ENCODE measurements around the gene ATP2B3. TPM values are rescaled to one million over a fixed set of nuclear protein-coding genes. Genes with fewer than 3 reads are reported as not detected.

Gene ATP2B3
- total and polyA plus RNA-seq, 9 of the 15 experiments (the other 6 are each of a cell fraction or from before 2014, with no cell fraction given): 0.04 TPM; not detected in 8

DNA sequence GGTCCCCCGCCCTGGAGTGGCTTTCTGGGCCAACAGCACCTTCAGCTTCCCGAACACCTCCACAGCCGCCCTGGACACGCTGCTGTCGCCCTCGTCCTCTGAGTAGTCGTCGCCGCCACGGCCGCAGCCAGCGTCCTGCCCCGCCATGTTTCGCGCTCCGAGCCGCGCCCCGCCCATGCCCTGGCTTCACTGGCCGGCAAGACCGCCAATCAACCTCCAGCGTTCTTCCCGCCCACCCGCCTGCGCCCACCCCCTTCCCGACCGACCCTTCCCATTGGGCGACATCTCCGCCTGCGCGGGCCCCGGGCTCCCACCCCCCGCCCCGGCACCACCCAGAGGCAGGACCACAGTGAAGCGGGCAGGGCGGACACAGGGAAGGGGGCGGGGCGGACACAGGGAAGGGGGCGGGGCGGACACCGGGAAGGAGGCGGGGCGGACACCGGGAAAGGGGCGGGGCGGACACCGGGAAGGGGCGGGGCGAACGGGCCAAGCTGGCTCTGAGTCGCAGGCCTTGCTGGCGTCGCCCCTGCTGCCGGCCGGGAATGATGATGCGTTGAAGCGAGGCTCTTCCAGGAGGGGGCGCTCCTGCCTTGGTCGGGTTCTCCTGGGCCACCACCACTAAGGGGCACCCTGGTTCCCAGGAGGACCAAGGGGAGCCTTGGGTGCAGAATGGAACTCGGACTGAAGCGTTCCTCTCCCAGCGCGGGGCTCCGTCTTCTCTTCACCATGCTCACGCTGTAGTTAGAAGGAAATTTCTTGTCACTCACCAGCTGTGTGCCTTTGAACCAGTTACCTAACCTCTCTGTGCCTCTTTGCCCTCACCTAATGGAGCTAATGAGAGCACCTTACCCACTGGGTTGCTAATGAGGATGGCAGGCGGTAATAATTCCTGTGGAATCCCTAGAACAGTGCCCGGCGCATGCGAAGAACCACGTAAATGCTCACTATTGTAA, 46.8 kb upstream of the ATP2B3 start, which contains the start of gene HAUS7 (continued):
- TF ChIP-seq ZNF146 (CRISPR knock-in tag; IDR thresholded peaks at IDR 0.05; ENCODE audit: unreplicated experiment): no peak
- no peak for TF ChIP-seq ILK (tag; IDR thresholded peaks at IDR 0.05; ENCODE audit: borderline replicate concordance, low read depth)
- TF ChIP-seq, protein P1, sequence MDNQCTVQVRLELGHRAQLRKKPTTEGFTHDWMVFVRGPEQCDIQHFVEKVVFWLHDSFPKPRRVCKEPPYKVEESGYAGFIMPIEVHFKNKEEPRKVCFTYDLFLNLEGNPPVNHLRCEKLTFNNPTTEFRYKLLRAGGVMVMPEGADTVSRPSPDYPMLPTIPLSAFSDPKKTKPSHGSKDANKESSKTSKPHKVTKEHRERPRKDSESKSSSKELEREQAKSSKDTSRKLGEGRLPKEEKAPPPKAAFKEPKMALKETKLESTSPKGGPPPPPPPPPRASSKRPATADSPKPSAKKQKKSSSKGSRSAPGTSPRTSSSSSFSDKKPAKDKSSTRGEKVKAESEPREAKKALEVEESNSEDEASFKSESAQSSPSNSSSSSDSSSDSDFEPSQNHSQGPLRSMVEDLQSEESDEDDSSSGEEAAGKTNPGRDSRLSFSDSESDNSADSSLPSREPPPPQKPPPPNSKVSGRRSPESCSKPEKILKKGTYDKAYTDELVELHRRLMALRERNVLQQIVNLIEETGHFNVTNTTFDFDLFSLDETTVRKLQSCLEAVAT (IDR thresholded peaks at IDR 0.05): peak in 1 of 2 experiments; percentile 87; a peak in 2 of 4 replicates
- TF ChIP-seq MTA1 (IDR thresholded peaks at IDR 0.05; ENCODE audit: borderline replicate concordance): peak; percentile 96
- TF ChIP-seq BHLHE40 (IDR thresholded peaks at IDR 0.05; ENCODE audit: low read length): 0 out of 2 replicates have a peak, but pooled peaks have one; percentile 9
- TF ChIP-seq NCOA2 (IDR thresholded peaks at IDR 0.05; ENCODE audit: partially characterized antibody in 2 of 2): no peak
- TF ChIP-seq RBM25 (IDR thresholded peaks at IDR 0.05; ENCODE audit: low read depth, low read length, severe bottlenecking): peak; percentile 91
- TF ChIP-seq, protein P2, sequence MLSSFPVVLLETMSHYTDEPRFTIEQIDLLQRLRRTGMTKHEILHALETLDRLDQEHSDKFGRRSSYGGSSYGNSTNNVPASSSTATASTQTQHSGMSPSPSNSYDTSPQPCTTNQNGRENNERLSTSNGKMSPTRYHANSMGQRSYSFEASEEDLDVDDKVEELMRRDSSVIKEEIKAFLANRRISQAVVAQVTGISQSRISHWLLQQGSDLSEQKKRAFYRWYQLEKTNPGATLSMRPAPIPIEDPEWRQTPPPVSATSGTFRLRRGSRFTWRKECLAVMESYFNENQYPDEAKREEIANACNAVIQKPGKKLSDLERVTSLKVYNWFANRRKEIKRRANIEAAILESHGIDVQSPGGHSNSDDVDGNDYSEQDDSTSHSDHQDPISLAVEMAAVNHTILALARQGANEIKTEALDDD (IDR thresholded peaks at IDR 0.05): no peak
- TF ChIP-seq HMGXB4 (CRISPR knock-in tag; IDR thresholded peaks at IDR 0.05): peak; percentile 26; the same call in 1 of the 2 replicates
- TF ChIP-seq SMARCC2 (IDR thresholded peaks at IDR 0.05; ENCODE audit: low read depth): no peak
- TF ChIP-seq HNRNPUL1 (IDR thresholded peaks at IDR 0.05; ENCODE audit: low read length): no peak
- no peak for TF ChIP-seq NELFE (IDR thresholded peaks at IDR 0.05; ENCODE audit: insufficient read depth, insufficient read length)
- no peak for TF ChIP-seq FOSL1 (tag; conservative IDR thresholded peaks at IDR 0.05)
- peak; percentile 97 for TF ChIP-seq CREB1 (IDR thresholded peaks at IDR 0.05)
- TF ChIP-seq CREB1 (CRISPR knock-in tag; IDR thresholded peaks at IDR 0.05): peak; percentile 97
- no peak for TF ChIP-seq PRMT5 (CRISPR knock-in tag; IDR thresholded peaks at IDR 0.05)
- TF ChIP-seq FOS (IDR thresholded peaks at IDR 0.05; ENCODE audit: extremely low read depth, insufficient read length): no peak
- peak; percentile 63; the same call in 1 of the 2 replicates for TF ChIP-seq GABPA (tag; conservative IDR thresholded peaks at IDR 0.05; ENCODE audit: low read depth)
- no peak for TF ChIP-seq ELK3 (CRISPR knock-in tag; IDR thresholded peaks at IDR 0.05)
- no peak for TF ChIP-seq MEF2D (tag; conservative IDR thresholded peaks at IDR 0.05; ENCODE audit: low read depth)
- TF ChIP-seq CAMTA2 (CRISPR knock-in tag; conservative IDR thresholded peaks at IDR 0.05): no peak
- peak; percentile 73 for TF ChIP-seq HCFC1 (IDR thresholded peaks at IDR 0.05; ENCODE audit: low read depth, low read length)
- TF ChIP-seq ZNF436 (CRISPR knock-in tag; IDR thresholded peaks at IDR 0.05): no peak
- 0 out of 2 replicates have a peak, but pooled peaks have one; percentile 21 for TF ChIP-seq KLF16 (IDR thresholded peaks at IDR 0.05)

All from K562 (cell line).